SH-SY5Y (cell line): ENCODE measurements around the gene PITPNC1.

ENCODE experiments used
- GATA2 ChIP-seq: IDR thresholded peaks from 2 replicates; pipeline ENCODE4 v1.6.1; 2011; ENCODE audit warnings: mild to moderate bottlenecking, low read depth, low read length
- GATA3 ChIP-seq: IDR thresholded peaks from 2 replicates; pipeline ENCODE4 v1.6.1; 2011; ENCODE audit warnings: low read depth, mild to moderate bottlenecking, low read length, moderate library complexity

DNA sequence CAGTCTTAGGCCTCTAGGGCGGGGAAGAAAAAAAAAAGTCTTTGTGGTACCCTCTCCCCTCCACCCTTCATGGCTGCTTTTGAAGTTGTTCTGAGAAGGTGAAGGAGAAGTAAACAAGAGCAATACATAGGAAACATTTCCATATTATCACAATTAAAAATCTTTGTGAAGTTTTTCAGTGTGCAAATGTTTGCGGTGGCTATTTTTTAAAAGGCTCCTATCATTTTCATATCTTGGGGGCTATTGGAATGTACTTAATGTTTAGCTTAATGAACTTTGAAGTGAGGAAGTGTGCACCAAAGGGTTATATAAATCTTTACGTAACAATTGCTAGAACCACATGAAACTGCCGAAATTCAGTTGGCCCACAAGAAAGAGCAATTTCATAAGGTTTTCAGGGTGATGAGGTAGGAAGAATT is 348.3 kb downstream of the PITPNC1 start:
- TF ChIP-seq GATA3 (no peak), GATA2 (no peak)
